GM18519 (cell line): ENCODE data around the gene UGT1A5.

ENCODE experiments used
- ATAC-seq: cut with Tn5 transposase; IDR thresholded peaks from one replicate; pipeline ENCODE4 v1.9.1; 2021; ENCODE audit warnings: mild to moderate bottlenecking, moderate library complexity; ENCODE audit not compliant: unreplicated experiment, low FRiP score

UGT1A5 gene

DNA sequence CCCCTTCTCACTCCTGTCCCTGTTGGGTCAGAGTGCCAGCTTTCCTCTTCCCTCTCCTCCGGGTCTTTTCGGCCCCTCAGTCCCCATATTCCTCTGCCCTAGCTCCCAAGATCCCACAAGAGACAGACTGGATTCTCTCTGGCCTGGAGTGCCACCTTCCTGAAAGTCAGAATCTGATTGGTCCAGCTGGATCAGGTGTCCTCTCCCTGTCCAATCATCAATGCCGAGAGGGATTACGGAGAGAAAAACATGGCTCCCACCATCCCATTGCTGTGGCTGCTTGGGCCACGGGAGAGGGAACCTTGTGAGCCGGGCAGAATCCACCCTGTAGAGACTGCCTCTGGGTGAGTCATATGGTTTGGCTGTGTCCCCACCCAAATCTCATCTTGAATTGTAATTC lies 62.7 kb downstream of the UGT1A5 start:
- no peak for ATAC-seq

DNA sequence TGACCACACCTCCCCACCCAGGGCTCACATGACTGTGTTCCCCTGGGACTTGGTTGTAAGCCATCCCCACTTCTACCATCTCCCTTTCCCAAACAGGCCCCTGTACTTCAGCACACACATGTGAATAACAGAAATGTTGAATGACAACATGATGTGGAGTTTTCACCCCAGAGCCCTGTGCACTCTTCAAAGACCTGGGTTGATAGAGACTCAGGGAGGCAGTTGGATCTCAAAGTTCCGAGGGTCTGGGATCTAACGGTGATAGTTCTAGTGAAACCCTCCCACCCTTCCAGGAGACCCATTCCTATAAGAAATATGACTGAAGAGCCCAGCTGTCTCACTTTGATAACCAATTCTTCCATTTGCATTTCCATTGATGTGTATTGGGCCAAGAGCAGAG lies 65.3 kb downstream of the UGT1A5 start, which contains the start of gene MROH2A:
TSS of gene MROH2A (plus strand) at position 301 of the 400 bp plus-strand sequence. CDS start 1,029 bp downstream, outside the sequence.
- ATAC-seq: no peak

DNA sequence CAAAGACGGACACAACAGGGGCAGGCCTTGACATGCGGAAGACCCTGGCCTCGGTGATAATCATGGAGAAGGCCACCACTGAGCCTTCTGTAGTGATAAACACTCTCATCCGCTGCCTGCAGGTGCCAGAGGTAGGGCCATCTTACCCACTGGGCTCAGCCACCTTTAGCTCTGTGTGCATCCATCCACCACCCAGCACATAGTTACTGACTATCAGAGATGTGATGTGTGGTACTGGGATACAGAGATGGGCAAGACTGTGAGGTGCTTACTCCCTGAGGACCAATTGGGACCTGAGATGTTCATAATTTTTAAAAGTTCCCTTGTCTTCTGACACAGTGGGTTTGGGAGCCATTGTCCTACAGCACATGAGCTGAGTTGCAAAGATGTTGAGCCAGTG lies 67.0 kb downstream of the UGT1A5 start:
- no peak for ATAC-seq

DNA sequence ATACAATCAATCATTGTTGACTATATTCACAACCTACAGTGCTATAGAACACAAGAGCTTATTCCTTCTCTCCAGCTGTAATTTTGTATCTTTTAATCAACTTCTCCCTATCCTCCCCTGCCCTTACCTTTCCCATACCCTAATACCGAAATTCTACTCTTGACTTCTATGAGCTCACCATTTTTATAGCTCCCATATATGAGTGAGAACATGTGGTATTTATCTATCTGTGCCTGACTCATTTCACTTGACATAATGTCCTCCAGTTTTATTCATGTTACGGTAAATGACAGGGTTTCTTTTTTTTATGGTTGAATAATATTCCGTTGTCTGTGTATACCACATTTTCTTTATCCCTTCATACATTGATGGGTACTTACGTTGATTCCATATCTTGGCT lies 68.1 kb downstream of the UGT1A5 start:
- ATAC-seq: no peak

DNA sequence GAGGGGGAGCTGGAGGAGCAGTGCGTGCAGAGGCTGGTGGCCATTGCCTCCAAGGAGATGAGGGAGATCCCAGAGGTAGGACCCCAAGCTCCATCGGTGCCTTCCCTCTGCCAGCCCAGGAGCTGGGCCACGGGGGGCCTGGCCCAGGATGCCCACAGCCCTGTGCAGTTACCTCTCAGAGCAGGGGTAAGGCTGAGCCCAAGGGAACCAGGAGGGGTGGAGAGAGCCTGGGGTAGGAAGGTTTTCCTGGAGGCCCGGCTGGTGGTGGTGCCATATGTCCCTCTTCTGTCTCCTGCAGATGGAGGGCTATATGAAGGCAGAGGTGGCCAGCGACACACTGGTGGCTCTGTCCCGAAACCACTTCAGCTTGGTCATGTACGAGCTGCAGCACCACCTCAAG lies 76.8 kb downstream of the UGT1A5 start:
- no peak for ATAC-seq

DNA sequence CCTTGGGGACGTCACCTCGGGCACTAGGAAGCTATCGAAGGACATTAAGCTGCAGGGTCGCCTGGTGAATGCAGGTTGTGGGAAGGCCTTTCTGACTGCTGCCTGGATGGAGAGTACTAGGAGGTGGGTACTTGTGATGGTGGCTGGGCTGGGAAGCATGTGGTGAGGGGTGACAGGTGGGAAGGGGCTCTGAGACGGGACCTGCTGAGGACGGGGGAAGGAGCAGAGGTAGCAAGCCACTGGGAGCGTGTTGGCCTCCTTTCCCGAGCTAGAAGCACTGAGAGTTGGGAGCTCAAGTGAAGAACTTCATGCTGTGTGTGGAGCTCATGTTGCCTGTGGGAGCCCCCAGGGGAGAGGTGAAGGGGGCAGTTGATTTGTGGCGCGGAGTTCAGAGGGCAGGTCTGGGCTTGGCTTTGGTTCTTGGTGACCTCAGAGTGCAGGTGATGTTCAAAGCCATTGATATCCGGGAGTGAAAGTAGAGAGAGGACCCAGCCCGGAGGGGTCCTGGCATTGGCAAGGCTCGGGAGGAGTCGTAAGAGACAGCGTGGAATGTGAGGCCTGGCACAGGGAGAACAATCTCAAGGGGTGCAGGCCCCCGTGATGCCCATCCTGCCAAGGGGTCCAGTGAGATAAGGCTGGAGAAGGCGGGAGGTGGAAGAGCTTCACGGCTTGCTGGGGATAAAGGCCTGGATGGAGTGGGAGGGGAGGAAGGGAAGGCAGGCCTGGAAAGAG lies 78.6 kb downstream of the UGT1A5 start:
- no peak for ATAC-seq

DNA sequence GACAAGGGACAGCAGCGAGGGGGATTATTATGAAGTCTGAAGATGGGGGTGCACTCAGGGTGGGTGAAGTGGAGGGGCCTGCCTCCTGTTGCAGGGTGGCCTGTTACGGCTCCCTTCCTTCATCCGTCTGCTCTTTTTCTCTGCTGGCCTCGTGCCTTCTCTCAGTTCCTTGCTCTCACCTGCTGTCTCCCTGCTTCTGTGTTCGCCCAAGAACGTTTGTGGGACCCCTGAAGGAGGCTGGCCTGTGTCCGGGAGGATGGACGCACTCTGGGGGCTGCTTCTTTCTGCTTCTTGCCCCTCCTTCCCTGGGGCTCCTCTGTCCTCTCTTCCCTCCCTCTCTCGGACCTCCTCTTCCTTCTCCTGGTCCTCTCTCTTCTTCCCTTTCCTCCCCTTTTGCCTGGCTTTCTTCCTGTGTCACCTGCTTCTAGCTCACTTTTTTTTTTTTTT lies 79.2 kb downstream of the UGT1A5 start:
- no peak for ATAC-seq

DNA sequence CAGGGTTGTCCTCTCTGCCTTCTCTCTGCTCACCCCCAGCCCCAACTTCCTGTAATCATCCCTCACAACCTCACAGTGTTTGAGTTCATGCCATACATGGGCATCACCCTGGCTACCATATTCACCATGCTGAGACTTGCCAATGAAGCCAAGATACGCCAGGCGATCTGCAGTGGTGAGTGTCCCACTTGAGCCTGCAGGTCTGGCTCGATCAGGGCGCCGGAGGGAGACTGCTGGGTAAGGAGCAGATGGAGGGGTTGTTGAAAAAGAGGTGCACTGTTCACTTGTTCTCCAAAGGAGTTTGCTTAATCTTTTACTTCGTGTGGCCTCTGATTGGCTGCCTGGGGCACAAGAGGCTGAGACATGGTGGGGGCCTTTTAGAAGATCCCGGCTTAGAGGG lies 80.0 kb downstream of the UGT1A5 start:
- no peak for ATAC-seq

DNA sequence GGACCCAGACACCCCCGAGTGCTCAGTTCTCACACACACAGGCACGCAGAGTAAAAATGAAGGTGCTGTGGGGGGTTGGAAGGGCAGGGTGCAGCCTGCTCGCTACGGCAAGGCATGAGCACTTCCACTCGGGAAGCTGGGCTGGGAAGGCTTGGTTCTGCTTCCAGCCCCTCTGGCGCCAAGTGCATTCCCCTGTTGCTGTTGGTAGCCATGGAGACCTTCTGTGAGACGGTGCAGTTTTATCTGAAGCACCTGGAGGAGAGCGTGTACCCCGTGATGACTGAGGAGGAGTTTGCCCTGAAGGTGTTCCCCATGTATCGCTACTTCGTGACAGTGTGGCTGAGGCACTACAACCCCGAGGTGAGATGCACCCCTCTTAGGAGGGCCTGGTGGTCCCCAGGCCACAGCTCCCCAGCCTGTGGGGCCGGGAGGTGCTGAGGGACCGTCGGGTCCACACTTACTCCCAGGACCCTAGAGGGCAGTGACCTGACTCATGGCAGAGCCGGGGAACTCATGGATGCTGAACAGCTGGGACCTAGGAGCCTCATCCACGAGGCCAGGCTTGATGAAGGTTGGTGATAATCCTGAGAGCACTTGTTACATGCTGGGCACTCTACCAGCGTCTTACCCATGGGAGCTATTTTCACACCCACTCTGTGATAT lies 80.9 kb downstream of the UGT1A5 start:
- no peak for ATAC-seq

DNA sequence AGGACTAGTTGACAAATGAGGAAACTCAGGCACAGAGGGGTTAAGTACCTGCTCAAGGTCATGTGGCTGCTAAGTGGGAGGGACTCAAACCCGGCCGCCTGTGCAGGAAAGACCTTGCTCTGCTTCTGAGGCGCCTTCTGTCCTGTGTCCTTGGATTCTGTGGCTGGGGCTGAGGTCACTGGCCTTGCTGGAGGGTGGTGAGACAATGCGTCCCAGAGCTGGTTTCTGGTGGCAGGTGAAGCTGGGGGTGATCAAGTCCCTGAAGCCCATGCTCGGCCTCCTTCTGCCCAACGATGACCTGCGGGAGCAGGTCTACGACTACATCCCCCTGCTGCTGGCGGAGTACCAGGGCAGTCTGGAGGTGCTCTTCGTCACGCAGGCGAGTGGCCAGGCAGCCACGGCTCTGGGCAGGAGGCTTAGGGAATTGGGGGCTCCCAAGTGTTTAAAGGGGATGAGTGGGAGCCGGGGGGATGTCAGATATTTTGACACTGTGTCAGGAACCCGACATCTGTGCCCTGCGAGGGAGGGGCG lies 81.5 kb downstream of the UGT1A5 start:
- ATAC-seq: no peak

DNA sequence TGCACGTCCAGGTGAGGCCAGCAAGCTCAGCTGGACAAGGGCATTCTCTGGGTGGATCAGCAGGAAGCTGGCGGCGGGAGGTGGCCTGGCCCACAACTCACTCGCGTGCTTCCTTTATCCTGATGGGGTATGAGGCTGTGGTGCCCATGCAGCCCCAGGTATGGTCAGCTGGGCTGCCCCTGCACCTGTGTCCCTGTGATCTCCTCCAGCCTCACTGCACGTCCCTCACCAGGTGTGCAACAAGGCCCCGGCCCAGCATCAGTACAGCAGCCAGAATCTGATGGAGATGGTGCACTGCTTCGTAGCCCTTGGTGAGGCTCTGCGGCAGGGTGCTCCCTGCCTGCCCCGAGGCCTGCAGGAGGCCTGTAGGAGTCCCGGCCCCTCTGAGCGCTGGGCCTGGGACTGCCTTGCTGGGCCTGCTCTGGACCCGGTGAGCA lies 83.0 kb downstream of the UGT1A5 start:
- no peak for ATAC-seq

DNA sequence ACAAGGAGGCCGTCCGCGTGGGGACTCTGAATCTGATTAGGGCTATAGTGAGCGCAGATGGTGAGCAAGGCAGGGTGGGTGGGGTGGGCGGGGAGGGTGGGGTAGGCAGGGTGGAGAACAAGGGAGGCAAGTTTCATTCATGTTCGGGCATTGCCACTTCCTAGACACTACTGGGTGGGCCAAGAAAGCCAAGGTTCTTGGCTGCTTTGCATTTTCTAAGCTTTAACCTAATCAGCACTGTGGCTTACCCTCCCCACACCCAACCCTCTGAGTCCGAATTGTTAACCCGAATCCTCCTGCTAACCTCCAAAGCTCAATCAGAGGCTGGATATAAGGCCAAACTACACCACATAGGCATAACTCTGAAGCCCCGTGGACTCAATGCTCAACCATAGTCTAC lies 83.5 kb downstream of the UGT1A5 start:
- ATAC-seq: no peak

DNA sequence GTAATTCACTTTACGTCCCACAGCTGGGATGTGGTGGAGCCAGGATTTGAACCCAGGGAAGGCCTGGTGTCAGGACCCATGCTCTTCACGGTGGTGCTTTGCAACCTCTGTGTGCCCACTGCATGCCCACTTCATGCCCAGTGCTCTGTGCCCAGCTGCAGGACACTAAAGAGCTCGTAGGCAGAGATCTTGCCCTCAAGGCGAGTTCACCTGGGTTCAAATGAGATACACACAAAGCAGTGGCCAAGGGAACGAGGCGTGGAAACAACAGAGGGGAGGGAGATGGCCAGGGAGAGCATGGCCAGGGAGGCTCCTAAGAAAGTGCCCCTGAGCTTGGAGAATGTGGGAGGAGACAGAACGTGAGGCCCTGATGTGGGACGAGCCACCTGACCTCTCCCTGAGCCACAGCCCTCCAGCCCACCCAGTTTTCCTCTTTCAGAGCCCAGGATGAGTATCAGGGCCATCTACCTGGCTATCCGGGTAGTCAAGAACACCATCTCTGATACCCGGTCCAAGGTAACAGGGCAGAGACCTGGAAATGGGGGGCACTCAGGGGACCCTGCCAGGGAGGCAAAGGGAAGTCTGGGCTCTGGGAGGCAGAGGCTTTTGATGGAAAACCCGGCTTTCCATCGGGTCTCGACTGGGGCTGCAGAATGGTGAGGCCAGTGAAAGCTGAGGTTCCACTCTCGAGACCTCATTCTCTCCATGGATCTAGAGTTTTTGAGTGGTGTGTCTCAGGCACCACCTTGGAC lies 85.8 kb downstream of the UGT1A5 start:
- no peak for ATAC-seq

DNA sequence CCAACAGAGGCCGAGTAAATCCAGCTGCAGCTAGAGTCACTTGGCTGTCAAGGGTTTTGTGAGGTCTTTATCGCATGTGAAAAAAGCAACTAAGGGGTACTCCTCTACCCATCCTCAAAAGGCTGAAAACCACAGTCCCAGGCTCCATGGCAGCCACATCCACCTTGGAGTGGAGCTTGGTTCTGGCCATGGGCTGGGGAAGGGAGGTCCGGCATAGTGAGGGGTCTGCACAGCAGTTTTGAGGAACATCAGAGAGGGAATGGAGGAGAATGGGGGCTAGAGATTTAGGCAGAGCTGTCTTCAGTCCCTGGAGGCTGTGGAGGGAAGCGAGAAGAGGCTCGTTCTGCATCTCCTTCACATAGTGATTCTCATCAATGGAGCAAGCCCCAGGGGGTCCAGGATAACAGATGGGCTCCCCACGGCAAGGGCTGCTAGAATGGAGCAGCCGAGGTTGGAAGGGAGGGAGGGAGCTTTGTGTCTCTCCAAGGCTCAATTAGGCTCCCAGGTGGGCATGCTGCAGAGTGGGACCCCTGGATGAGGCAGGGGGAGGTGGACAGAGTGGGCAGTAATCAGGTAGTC lies 86.5 kb downstream of the UGT1A5 start:
- no peak for ATAC-seq

DNA sequence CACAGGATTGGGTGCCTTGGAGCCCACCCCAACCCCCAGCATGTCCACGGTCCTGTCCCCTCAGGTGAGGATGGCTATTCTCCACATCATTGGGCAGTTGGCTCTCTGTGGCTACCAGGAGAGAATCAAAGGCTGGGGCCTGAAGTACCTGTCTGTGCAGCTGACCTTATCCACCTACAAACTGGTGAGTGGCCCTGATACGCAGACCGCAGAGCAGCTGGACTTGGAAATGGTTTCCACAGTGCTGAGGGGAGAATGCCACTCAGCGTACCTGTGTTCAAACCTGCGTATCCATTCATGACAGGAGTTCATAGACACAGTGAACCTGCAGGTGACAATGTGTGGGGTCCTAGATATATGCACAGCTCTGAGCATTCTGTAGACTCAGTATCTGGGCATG lies 87.0 kb downstream of the UGT1A5 start:
- no peak for ATAC-seq

DNA sequence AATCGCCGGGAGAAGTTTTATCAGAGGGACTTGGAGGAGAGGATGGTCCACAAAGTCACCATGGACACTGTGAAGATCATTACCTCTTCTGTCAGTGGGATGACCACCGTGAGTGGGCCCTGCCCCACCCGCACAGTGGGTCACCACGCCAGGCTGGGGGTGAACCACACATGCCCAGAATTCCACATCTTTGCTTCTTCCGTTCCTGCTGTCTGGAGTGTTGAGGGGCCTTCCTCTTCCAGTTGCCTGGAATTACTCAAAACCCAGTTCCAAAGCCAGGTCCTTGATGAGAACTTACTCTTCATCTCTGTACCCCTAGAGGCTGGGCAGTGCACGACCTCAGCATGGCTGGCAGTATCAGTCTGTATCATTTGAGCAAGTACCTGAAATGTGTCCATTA lies 87.5 kb downstream of the UGT1A5 start:
- ATAC-seq: no peak

DNA sequence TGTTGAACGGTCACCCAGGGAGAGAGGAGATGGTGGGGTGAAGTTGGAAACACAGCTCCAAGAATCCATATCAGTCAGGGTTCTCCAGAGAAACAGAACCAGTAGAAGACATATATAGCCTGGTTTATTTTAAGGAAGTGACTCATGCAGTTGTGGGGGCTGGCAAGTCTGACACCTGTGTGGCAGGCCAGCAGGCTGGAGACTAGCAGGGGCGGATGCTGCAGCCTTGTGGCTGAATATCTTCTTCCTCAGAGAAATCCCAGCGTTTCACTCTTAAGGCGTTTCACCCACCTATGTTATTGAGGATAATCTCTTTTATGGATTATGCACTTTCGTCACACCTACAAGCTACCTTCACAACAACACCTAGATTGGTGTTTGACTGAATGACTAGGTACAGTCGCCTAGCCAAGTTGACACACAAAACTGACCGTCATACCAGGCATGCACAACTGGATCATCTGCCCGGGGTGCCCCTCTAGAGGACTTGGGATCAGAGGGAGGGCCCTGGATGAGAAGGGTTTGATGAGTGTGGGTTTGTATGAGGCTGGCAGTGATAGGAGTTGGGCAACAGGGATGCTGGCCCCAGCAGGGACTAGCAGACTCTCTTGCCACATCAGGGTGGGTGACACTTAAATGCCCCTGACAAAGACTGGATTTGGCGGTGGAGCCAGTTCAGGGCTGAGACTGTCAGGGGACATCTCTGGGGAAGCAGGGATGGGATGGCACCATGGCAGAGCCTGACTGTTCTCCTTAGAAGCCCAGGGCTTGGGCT lies 88.8 kb downstream of the UGT1A5 start:
- ATAC-seq: no peak

DNA sequence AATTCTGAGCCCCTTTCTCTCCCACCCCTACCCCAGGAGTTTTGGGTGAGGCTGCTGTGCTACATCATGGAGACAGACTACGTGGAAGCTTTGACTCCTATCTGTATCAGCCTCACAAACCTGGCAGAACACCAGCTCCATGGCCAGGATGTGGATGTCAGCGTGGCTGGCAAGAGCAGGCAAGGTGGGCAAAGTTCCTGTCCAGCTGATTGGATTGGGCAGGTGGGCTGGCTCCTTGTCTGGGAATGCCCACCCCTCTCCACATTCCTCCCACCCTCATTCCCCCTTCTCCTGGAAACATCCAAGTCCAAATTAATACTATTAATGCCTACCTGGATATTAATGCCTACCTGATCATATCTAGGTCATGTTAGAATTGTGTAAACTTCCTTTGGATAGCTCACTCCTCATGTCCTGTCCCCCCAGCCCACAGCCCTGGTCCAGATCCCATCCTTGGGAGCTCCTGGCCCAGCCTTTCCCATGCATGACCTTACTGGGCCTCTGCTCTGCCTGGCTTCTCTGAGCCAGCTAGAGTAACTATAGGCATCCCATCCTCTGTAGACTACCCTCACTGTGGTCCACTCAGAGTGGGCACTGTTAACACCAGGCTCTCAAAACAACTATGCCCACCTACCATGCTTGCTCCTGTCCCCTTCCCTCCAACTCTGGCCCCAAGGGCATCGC lies 89.6 kb downstream of the UGT1A5 start:
- no peak for ATAC-seq

DNA sequence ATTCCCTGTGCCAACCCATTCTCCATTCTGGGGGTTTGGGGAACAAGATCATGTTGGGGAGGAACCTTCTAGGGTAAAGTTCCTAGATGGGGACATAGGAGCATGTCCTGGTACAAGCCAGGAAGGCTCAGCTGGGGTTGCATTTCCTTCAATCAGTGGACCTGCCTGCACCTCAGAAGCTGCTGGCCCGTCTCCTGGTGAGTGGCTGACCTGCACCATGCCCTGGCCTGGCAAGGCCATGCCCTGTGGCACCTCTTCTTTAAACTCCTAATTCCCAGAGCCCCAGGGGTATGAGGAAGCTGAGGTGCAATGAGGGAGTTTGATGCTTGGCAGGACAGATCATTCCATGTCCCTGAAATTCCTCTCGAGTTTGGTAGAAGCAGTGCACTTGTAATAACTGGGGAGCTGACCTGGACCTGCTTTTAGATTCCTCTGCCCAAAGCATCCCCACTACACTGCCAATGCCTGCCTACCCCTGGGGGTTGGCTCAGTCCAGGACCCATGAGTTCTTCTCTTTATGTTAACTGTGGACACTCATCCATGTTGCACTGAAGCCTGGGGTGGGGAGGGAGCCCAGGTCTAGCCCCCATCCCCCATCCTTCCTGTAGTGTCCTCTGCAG lies 90.7 kb downstream of the UGT1A5 start:
- ATAC-seq: no peak
